Breast epithelium (tissue), 3 donors: Measurements from ENCODE around the gene SESN1.

ENCODE experiments used
- POLR2A ChIP-seq: fragments of 450-650 bp; IDR thresholded peaks from one replicate; pipeline ENCODE4 v1.6.1; 2016; ENCODE audit warnings: antibody characterized with exemption, mild to moderate bottlenecking, moderate library complexity
- TF ChIP-seq, protein P1 (sequence below), 3 donors: fragments of 450-650 bp; IDR thresholded peaks; one replicate each; pipeline ENCODE4 v1.5.1; 2016 to 2017; ENCODE audit warnings: antibody characterized with exemption in 3 of 3, mild to moderate bottlenecking in 3 of 3, moderate library complexity in 3 of 3

DNA sequence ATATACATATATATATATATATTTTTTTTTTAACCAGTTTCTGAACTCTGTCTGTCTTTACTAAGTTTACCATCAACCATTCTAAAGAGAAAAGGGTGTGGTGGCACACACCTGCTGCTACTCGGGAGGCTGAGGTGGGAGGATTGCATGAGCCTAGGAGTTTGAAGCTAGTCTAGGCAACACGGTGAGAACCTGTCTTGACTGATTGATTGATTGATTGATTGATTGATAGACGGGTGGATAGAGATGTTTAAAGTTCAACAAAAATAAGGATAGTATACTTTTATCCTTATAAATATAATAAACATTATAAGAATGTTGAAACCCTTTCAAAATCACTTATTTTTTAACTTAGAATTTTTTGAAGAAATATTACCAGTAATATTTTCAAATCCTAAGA, 30.9 kb upstream of the SESN1 start:
- TF ChIP-seq, protein P1, sequence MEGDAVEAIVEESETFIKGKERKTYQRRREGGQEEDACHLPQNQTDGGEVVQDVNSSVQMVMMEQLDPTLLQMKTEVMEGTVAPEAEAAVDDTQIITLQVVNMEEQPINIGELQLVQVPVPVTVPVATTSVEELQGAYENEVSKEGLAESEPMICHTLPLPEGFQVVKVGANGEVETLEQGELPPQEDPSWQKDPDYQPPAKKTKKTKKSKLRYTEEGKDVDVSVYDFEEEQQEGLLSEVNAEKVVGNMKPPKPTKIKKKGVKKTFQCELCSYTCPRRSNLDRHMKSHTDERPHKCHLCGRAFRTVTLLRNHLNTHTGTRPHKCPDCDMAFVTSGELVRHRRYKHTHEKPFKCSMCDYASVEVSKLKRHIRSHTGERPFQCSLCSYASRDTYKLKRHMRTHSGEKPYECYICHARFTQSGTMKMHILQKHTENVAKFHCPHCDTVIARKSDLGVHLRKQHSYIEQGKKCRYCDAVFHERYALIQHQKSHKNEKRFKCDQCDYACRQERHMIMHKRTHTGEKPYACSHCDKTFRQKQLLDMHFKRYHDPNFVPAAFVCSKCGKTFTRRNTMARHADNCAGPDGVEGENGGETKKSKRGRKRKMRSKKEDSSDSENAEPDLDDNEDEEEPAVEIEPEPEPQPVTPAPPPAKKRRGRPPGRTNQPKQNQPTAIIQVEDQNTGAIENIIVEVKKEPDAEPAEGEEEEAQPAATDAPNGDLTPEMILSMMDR (IDR thresholded peaks at IDR 0.05): no peak
- TF ChIP-seq POLR2A: no peak
